Hepatocyte (in vitro differentiated cells): ENCODE data around the gene MDP1. TPM values are rescaled to one million over a fixed set of nuclear protein-coding genes. Genes with fewer than 3 reads are reported as not detected.
"Not testable (repeated sequence)": the region's sequence is repeated elsewhere in the genome, so short reads cannot be mapped to it uniquely, and the experiment has no call there.

Source experiments
- DNase-seq: peaks from one replicate; pipeline ENCODE4 v3.0.0-alpha.2; 2016; ENCODE audit warnings: low spot score
- H2AFZ ChIP-seq: fragments of 200-600 bp; sonication (generic); 2 replicates; pipeline ENCODE4 v1.6.0; 2016; ENCODE audit warnings: antibody characterized with exemption, mild to moderate bottlenecking
- H3K27ac ChIP-seq: fragments of 200-600 bp; sonication (generic); 2 replicates; pipeline ENCODE4 v1.5.1; 2016; ENCODE audit warnings: mild to moderate bottlenecking
- H3K27me3 ChIP-seq: fragments of 200-600 bp; sonication (generic); 2 replicates; pipeline ENCODE4 v1.6.1; 2016
- H3K36me3 ChIP-seq: fragments of 200-600 bp; sonication (generic); replicated peaks from 2 replicates; pipeline ENCODE4 v1.5.1; 2016; ENCODE audit warnings: low read depth; ENCODE audit not compliant: insufficient read depth
- H3K4me1 ChIP-seq: fragments of 200-600 bp; sonication (generic); 2 replicates; pipeline ENCODE4 v1.5.1; 2016; ENCODE audit warnings: mild to moderate bottlenecking, moderate library complexity; ENCODE audit not compliant: insufficient read depth
- H3K4me2 ChIP-seq: fragments of 200-600 bp; sonication (generic); 2 replicates; pipeline ENCODE4 v1.6.0; 2016
- H3K4me3 ChIP-seq: fragments of 200-600 bp; sonication (generic); 2 replicates; pipeline ENCODE4 v1.5.1; 2016; ENCODE audit warnings: mild to moderate bottlenecking
- H3K79me2 ChIP-seq: fragments of 200-600 bp; sonication (generic); 2 replicates; pipeline ENCODE4 v1.6.0; 2017; ENCODE audit warnings: mild to moderate bottlenecking
- H3K9me2 ChIP-seq: fragments of 200-600 bp; sonication (generic); replicated peaks from 2 replicates; pipeline ENCODE4 v1.6.0; 2017; ENCODE audit warnings: mild to moderate bottlenecking; ENCODE audit not compliant: insufficient read depth
- H3K9me3 ChIP-seq: fragments of 200-600 bp; sonication (generic); 2 replicates; pipeline ENCODE4 v1.5.1; 2016; ENCODE audit warnings: low read depth, mild to moderate bottlenecking
- H4K20me1 ChIP-seq: fragments of 200-600 bp; sonication (generic); 2 replicates; pipeline ENCODE4 v1.6.0; 2016; ENCODE audit warnings: mild to moderate bottlenecking; ENCODE audit not compliant: insufficient read depth, poor library complexity, severe bottlenecking
- CTCF ChIP-seq: fragments of 200-600 bp; sonication (generic); IDR thresholded peaks from 2 replicates; pipeline ENCODE4 v1.5.1; 2016; ENCODE audit warnings: antibody characterized with exemption, mild to moderate bottlenecking; ENCODE audit not compliant: poor library complexity
- EZH2 ChIP-seq: fragments of 200-600 bp; sonication (generic); IDR thresholded peaks from 2 replicates; pipeline ENCODE4 v1.6.1; 2016; ENCODE audit warnings: antibody characterized with exemption, mild to moderate bottlenecking, borderline replicate concordance
- EZH2phosphoT487 ChIP-seq: fragments of 200-600 bp; sonication (generic); IDR thresholded peaks from one replicate; pipeline ENCODE4 v1.6.1; 2018; ENCODE audit warnings: antibody characterized with exemption, mild to moderate bottlenecking, low read depth, moderate library complexity; ENCODE audit not compliant: unreplicated experiment, severe bottlenecking
- WGBS: methylation state at CpG from one replicate; pipeline ENCODE4 v1.1.6; 2016; ENCODE audit warnings: low lambda C conversion rate; ENCODE audit errors: missing lambda C conversion rate; 5-methylcytosine and 5-hydroxymethylcytosine counted together
- polyA plus RNA-seq: library from polyadenylated mRNA; unstranded; fragments of >200 nt; fragmentation: Nextera tagmentation; extraction: Ambion mirVana; gene quantifications from 2 replicates; pipeline ENCODE4 v1.2.1, GENCODE V29; 2016
- total RNA-seq: library from RNA; depleted of rRNA; stranded (reverse); fragments of >200 nt; gene quantifications from 2 replicates; pipeline ENCODE4 v1.2.3, GENCODE V29; 2014

The MDP1 gene
- total and polyA plus RNA-seq, 2 experiments from 2014 or later: 8.0 to 16.1 TPM

- Histone ChIP-seq H3K79me2 (peaks cover 96% of the 10 kb centered on the region), H3K36me3 (no peaks in the 10 kb centered on the region), H3K4me2 (no peak overlapping the region), H2AFZ (no peak overlapping the region), H4K20me1 (peaks cover 5% of the 10 kb centered on the region), H3K4me1 (no peaks in the 10 kb centered on the region), H3K9me2 (no peaks in the 10 kb centered on the region), H3K9me3 (no peaks in the 10 kb centered on the region), H3K27me3 (no peaks in the 10 kb centered on the region), H3K4me3 (no peak overlapping the region), H3K27ac (no peak overlapping the region)
- no peak for TF ChIP-seq CTCF
- DNase-seq: no peak
- WGBS: 97% methylated on average over 7 of the region's 7 CpGs
Observed at GRCh38 chr14:24224618-24225071, 8.8 kb upstream of the MDP1 start.

GRCh38 chr14:24222987-24223386, 7.1 kb upstream of the MDP1 start:
- H3K4me1 ChIP-seq, H2AFZ ChIP-seq, H3K9me3 ChIP-seq, DNase-seq, H3K27ac ChIP-seq, H3K9me2 ChIP-seq, H4K20me1 ChIP-seq, H3K4me2 ChIP-seq, H3K4me3 ChIP-seq, H3K36me3 ChIP-seq, H3K27me3 ChIP-seq: not testable (repeated sequence)
- peaks cover 90% of the 10 kb centered on the region for H3K79me2 ChIP-seq
- WGBS: 99% methylated on average over 4 of the region's 4 CpGs

GRCh38 chr14:24219521-24219920, 3.7 kb upstream of the MDP1 start:
- peaks cover 5% of the 10 kb centered on the region for H4K20me1 ChIP-seq
- TF ChIP-seq EZH2phosphoT487 (no peak), CTCF (no peak), EZH2 (no peak)
- no peaks in the 10 kb centered on the region for H3K4me1 ChIP-seq
- H3K79me2 ChIP-seq: peaks cover 56% of the 10 kb centered on the region
- H3K27ac ChIP-seq: no peak overlapping the region
- H3K9me3 ChIP-seq: no peaks in the 10 kb centered on the region
- whole genome bisulfite sequencing: 61% methylated on average over 3 of the region's 3 CpGs
- H3K9me2 ChIP-seq: no peaks in the 10 kb centered on the region
- no peaks in the 10 kb centered on the region for H3K36me3 ChIP-seq
- H3K4me3 ChIP-seq: no peak overlapping the region
- H2AFZ ChIP-seq: no peak overlapping the region
- H3K27me3 ChIP-seq: no peaks in the 10 kb centered on the region
- no peak for DNase-seq
- H3K4me2 ChIP-seq: no peak overlapping the region

- 94% methylated on average over 4 of the region's 4 CpGs for WGBS
- TF ChIP-seq EZH2 (no peak), CTCF (no peak), EZH2phosphoT487 (no peak)
- Histone ChIP-seq H3K9me3 (no peaks in the 10 kb centered on the region), H3K27ac (no peak overlapping the region), H3K4me2 (no peak overlapping the region), H3K4me3 (no peak overlapping the region), H3K27me3 (no peaks in the 10 kb centered on the region), H3K36me3 (no peaks in the 10 kb centered on the region), H3K9me2 (no peaks in the 10 kb centered on the region), H3K79me2 (peaks cover 53% of the 10 kb centered on the region), H3K4me1 (peaks cover 3% of the 10 kb centered on the region), H2AFZ (no peak overlapping the region), H4K20me1 (peaks cover 5% of the 10 kb centered on the region)
- DNase-seq: no peak
Observed at GRCh38 chr14:24219080-24219479, 3.2 kb upstream of the MDP1 start.

GRCh38 chr14:24216876-24217275, 1.0 kb upstream of the MDP1 start:
- not testable (repeated sequence) for H3K27ac ChIP-seq, H2AFZ ChIP-seq, H3K4me2 ChIP-seq, H3K36me3 ChIP-seq, H4K20me1 ChIP-seq, H3K9me2 ChIP-seq, H3K4me3 ChIP-seq, H3K27me3 ChIP-seq, H3K4me1 ChIP-seq, DNase-seq, H3K9me3 ChIP-seq
- WGBS: 100% methylated on average over 1 of the region's 1 CpG
- H3K79me2 ChIP-seq: peaks cover 37% of the 10 kb centered on the region
